ENCODE data around the gene PCGF1. TPM values are rescaled to one million over a fixed set of nuclear protein-coding genes. Genes with fewer than 3 reads are reported as not detected.
"Not testable (repeated sequence)": the region's sequence is repeated elsewhere in the genome, so short reads cannot be mapped to it uniquely, and the experiment has no call there.

The PCGF1 gene
- polyA plus RNA-seq, 6 donors from 2014 or later: 8.9 to 17.0 (median 14.1) TPM

- H3K36me3 Mint-ChIP-seq: peaks cover 0 to 12% of the 10 kb centered on the region in 2 donors
- no peaks in the 10 kb centered on the region for H3K9me3 Mint-ChIP-seq
- DNase-seq (no peak), ATAC-seq (ENCODE audit: low read depth in 2 of 2) (peak; percentile 40 to 46)
- peak overlapping the region; percentile 95 to 100 (median 100) for H3K4me3 Mint-ChIP-seq
- H3K4me1 Mint-ChIP-seq: peaks cover 28 to 39% (median 34%) of the 10 kb centered on the region in 3 donors
- peak overlapping the region; percentile 95 to 100 (median 98) for H3K27ac Mint-ChIP-seq
- no peaks in the 10 kb centered on the region for H3K27me3 Mint-ChIP-seq
Measured at GRCh38 chr2:74481961-74482800, 25.3 kb downstream of the PCGF1 start.

- ATAC-seq (ENCODE audit: low read depth in 2 of 2): no peak
- Mint-ChIP-seq H3K27ac (peak overlapping the region in 2 of 6 donors; percentile 38 to 44), H3K36me3 (peaks cover 0 to 5% of the 10 kb centered on the region in 2 donors), H3K4me1 (peaks cover 22 to 39% (median 29%) of the 10 kb centered on the region in 3 donors), H3K4me3 (peak overlapping the region; percentile 95 to 100 (median 100)), H3K9me3 (no peaks in the 10 kb centered on the region), H3K27me3 (no peaks in the 10 kb centered on the region)
- DNase-seq: no peak
Measured at GRCh38 chr2:74481431-74481830, 26.1 kb downstream of the PCGF1 start.

GRCh38 chr2:74474899-74475298 is 32.6 kb downstream of the PCGF1 start:
- peak overlapping the region in 1 of 6 donors; percentile 18 for H3K27ac Mint-ChIP-seq
- peaks cover 19 to 31% (median 20%) of the 10 kb centered on the region in 3 donors for H3K4me1 Mint-ChIP-seq
- H3K27me3 Mint-ChIP-seq: no peaks in the 10 kb centered on the region
- ATAC-seq (ENCODE audit: low read depth in 2 of 2) (no peak), DNase-seq (no peak)
- H3K9me3 Mint-ChIP-seq: no peaks in the 10 kb centered on the region
- peaks cover 0 to 17% of the 10 kb centered on the region in 2 donors for H3K36me3 Mint-ChIP-seq
- H3K4me3 Mint-ChIP-seq: peak overlapping the region in 2 of 8 donors; percentile 37 to 92

- no peak for DNase-seq
- peak overlapping the region in 2 of 8 donors; percentile 12 to 92 for H3K4me3 Mint-ChIP-seq
- no peaks in the 10 kb centered on the region for H3K9me3 Mint-ChIP-seq
Measured at GRCh38 chr2:74474481-74474880, 33.0 kb downstream of the PCGF1 start.

GRCh38 chr2:74472945-74473258 is 34.6 kb downstream of the PCGF1 start:
- H3K9me3 Mint-ChIP-seq: no peaks in the 10 kb centered on the region
- H3K27me3 Mint-ChIP-seq: no peaks in the 10 kb centered on the region
- H3K27ac Mint-ChIP-seq: peak overlapping the region; percentile 96 to 98 (median 98)
- DNase-seq (no peak), ATAC-seq (ENCODE audit: low read depth in 2 of 2) (no peak)
- H3K36me3 Mint-ChIP-seq: peaks cover 0 to 17% of the 10 kb centered on the region in 2 donors
- H3K4me3 Mint-ChIP-seq: peak overlapping the region; percentile 92 to 98 (median 97)
- H3K4me1 Mint-ChIP-seq: peaks cover 21 to 31% (median 21%) of the 10 kb centered on the region in 3 donors

More at GRCh38 chr2:74474481-74474880, 33.0 kb downstream of the PCGF1 start:
- Mint-ChIP-seq H3K36me3 (peaks cover 0 to 17% of the 10 kb centered on the region in 2 donors), H3K27me3 (no peaks in the 10 kb centered on the region), H3K4me1 (peaks cover 21 to 31% (median 21%) of the 10 kb centered on the region in 3 donors), H3K27ac (peak overlapping the region in 1 of 6 donors; percentile 18)
- ATAC-seq (ENCODE audit: low read depth in 2 of 2): no peak

- Mint-ChIP-seq H3K9me3 (no peaks in the 10 kb centered on the region), H3K4me3 (peak within 1 kb of the TSS; percentile 92 to 98 (median 97)), H3K27ac (peak within 1 kb of the TSS; percentile 96 to 98 (median 98)), H3K4me1 (peaks cover 21 to 27% (median 21%) of the 10 kb centered on the region in 3 donors), H3K27me3 (no peaks in the 10 kb centered on the region), H3K36me3 (peaks cover 0 to 17% of the 10 kb centered on the region in 2 donors)
- ATAC-seq (ENCODE audit: low read depth in 2 of 2): peak; percentile 95 to 97
- peak; percentile 91 for DNase-seq
Measured at GRCh38 chr2:74472086-74472944, 35.2 kb downstream of the PCGF1 start, which contains the start of gene MRPL53. MRPL53 (minus strand) TSS chr2:74472680; CDS start chr2:74472660, 20 bp downstream.

GRCh38 chr2:74471332-74472065 is 36.0 kb downstream of the PCGF1 start:
- Mint-ChIP-seq H3K9me3 (no peaks in the 10 kb centered on the region), H3K4me1 (peaks cover 21 to 27% (median 21%) of the 10 kb centered on the region in 3 donors), H3K4me3 (peak overlapping the region; percentile 92 to 98 (median 97)), H3K36me3 (peaks cover 0 to 17% of the 10 kb centered on the region in 2 donors), H3K27ac (peak overlapping the region; percentile 96 to 98 (median 98)), H3K27me3 (no peaks in the 10 kb centered on the region)
- ATAC-seq (ENCODE audit: low read depth in 2 of 2) (no peak), DNase-seq (no peak)

GRCh38 chr2:74470742-74471141 is 36.8 kb downstream of the PCGF1 start:
- not testable (repeated sequence) for ATAC-seq (ENCODE audit: low read depth in 2 of 2); H3K9me3 Mint-ChIP-seq; H3K27me3 Mint-ChIP-seq; DNase-seq
- Mint-ChIP-seq H3K27ac (peak overlapping the region in 5 of 6 donors; percentile 20 to 85 (median 54)), H3K4me3 (peak overlapping the region; percentile 47 to 92 (median 68)), H3K4me1 (peaks cover 21 to 28% (median 22%) of the 10 kb centered on the region in 3 donors), H3K36me3 (peaks cover 0 to 17% of the 10 kb centered on the region in 2 donors)

- peak overlapping the region in 5 of 6 donors; percentile 36 to 98 (median 75) for H3K27ac Mint-ChIP-seq
Measured at GRCh38 chr2:74464406-74464805, 43.1 kb downstream of the PCGF1 start.

GRCh38 chr2:74462786-74463105 is 44.7 kb downstream of the PCGF1 start:
- Mint-ChIP-seq H3K4me3 (peak overlapping the region; percentile 40 to 89 (median 51)), H3K36me3 (no peaks in the 10 kb centered on the region), H3K4me1 (peaks cover 26 to 53% (median 48%) of the 10 kb centered on the region in 3 donors), H3K9me3 (no peaks in the 10 kb centered on the region), H3K27ac (peak overlapping the region in 3 of 6 donors; percentile 19 to 44 (median 34)), H3K27me3 (no peaks in the 10 kb centered on the region)
- DNase-seq: no peak
- ATAC-seq (ENCODE audit: low read depth in 2 of 2): no peak

More at GRCh38 chr2:74464406-74464805, 43.1 kb downstream of the PCGF1 start:
- no peak for ATAC-seq (ENCODE audit: low read depth in 2 of 2)
- no peaks in the 10 kb centered on the region for H3K9me3 Mint-ChIP-seq
- no peak for DNase-seq
- no peaks in the 10 kb centered on the region for H3K27me3 Mint-ChIP-seq
- H3K4me3 Mint-ChIP-seq: peak overlapping the region; percentile 83 to 99 (median 98)
- no peaks in the 10 kb centered on the region for H3K36me3 Mint-ChIP-seq
- H3K4me1 Mint-ChIP-seq: peaks cover 19 to 41% (median 38%) of the 10 kb centered on the region in 3 donors

- Mint-ChIP-seq H3K27ac (peak overlapping the region in 4 of 6 donors; percentile 34 to 59 (median 49)), H3K27me3 (no peaks in the 10 kb centered on the region), H3K4me3 (peak overlapping the region in 4 of 8 donors; percentile 49 to 89 (median 76)), H3K9me3 (peaks cover 0 to 1% (median 0%) of the 10 kb centered on the region in 7 donors), H3K36me3 (no peaks in the 10 kb centered on the region), H3K4me1 (peaks cover 27 to 58% (median 52%) of the 10 kb centered on the region in 3 donors)
- DNase-seq: no peak
- ATAC-seq (ENCODE audit: low read depth in 2 of 2): no peak
Measured at GRCh38 chr2:74462054-74462785, 45.3 kb downstream of the PCGF1 start.

All from naive B cell (primary cell).